Suprapubic skin (tissue), 4 donors: ENCODE measurements around the gene CACUL1. TPM values are rescaled to one million over a fixed set of nuclear protein-coding genes. Genes with fewer than 3 reads are reported as not detected.

ENCODE experiments used
- DNase-seq, 2 donors: peaks; one replicate each; pipeline ENCODE4 v3.0.0-alpha.2; 2019; ENCODE audit warnings: low spot score in 2 of 2
- H3K27ac ChIP-seq: fragments of 200-600 bp; sonication (generic); one replicate; pipeline ENCODE4 v1.5.1; 2019
- H3K27me3 ChIP-seq: fragments of 200-600 bp; sonication (generic); one replicate; pipeline ENCODE4 v1.5.1; 2019
- H3K36me3 ChIP-seq: fragments of 200-600 bp; sonication (generic); one replicate; pipeline ENCODE4 v1.5.1; 2019
- H3K4me1 ChIP-seq: fragments of 200-600 bp; sonication (generic); one replicate; pipeline ENCODE4 v1.5.1; 2019
- H3K4me3 ChIP-seq: fragments of 200-600 bp; sonication (generic); one replicate; pipeline ENCODE4 v1.5.1; 2019; ENCODE audit warnings: mild to moderate bottlenecking
- H3K9me3 ChIP-seq: fragments of 200-600 bp; sonication (generic); one replicate; pipeline ENCODE4 v1.5.1; 2019
- EP300 ChIP-seq: sonication (generic); formaldehyde crosslinking; IDR thresholded peaks from one replicate; pipeline ENCODE4 v1.6.1; 2017; ENCODE audit warnings: antibody characterized with exemption
- POLR2A ChIP-seq, 2 donors: fragments of 450-650 bp; IDR thresholded peaks; one replicate each; pipeline ENCODE4 v1.6.1; 2017; ENCODE audit warnings: antibody characterized with exemption in 2 of 2, mild to moderate bottlenecking in 2 of 2, moderate library complexity in 2 of 2
- POLR2AphosphoS5 ChIP-seq, 3 donors: sonication (generic); formaldehyde crosslinking; IDR thresholded peaks; one replicate each; pipeline ENCODE4 v1.6.1; 2017; ENCODE audit warnings: antibody characterized with exemption in 3 of 3
- WGBS: methylation state at CpG from one replicate; pipeline ENCODE4 v1.1.5; 2018; 5-methylcytosine and 5-hydroxymethylcytosine counted together
- total RNA-seq, 4 donors: library from RNA; depleted of rRNA; stranded (reverse); fragments of >200 nt; gene quantifications; one replicate each; pipeline ENCODE4 v1.1.0, GENCODE V29; 2016
- TF ChIP-seq, protein P1 (sequence below), 2 donors: fragments of 200-600 bp in 1 of 2; fragments of 450-650 bp in 1 of 2; sonication (generic) in 1 of 2; IDR thresholded peaks; one replicate each; pipeline ENCODE4 v1.5.1; 2016 to 2019; ENCODE audit warnings: antibody characterized with exemption in 2 of 2, mild to moderate bottlenecking in 1 of 2, moderate library complexity in 1 of 2

Gene CACUL1
- total RNA-seq, 4 donors from 2014 or later, result 21.9 to 41.6 (median 25.2) TPM

DNA sequence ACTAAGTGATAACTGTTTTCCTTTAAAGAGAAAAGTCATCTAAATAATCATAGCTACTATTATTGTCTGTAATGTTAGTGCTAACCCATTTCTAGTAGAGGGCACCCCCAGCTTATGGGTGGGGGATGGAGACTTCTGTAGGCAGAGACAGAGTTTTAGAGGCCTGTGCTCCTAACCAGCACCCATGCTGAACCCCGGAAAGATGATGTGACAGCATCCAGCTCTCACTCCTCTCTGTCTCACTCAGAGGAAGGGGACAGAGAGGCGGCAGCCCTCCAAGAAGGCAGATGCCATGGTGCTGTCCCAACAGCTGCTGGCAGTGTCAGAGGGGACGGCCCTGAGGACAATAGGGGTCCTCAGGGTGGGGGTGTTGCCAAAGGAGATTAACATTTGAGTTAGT is 84.9 kb downstream of the CACUL1 start:
- no peaks in the 10 kb centered on the region for H3K27me3 ChIP-seq
- DNase-seq, result no peak
- 52% methylated on average over 2 of the region's 3 CpGs for WGBS
- peak overlapping the region; percentile 24 for H3K27ac ChIP-seq
- peaks cover 18% of the 10 kb centered on the region for H3K4me1 ChIP-seq
- H3K4me3 ChIP-seq, result no peak overlapping the region
- TF ChIP-seq POLR2AphosphoS5 (IDR thresholded peaks at IDR 0.05) (no peak), POLR2A (IDR thresholded peaks at IDR 0.05) (no peak), EP300 (no peak)
- TF ChIP-seq, protein P1, sequence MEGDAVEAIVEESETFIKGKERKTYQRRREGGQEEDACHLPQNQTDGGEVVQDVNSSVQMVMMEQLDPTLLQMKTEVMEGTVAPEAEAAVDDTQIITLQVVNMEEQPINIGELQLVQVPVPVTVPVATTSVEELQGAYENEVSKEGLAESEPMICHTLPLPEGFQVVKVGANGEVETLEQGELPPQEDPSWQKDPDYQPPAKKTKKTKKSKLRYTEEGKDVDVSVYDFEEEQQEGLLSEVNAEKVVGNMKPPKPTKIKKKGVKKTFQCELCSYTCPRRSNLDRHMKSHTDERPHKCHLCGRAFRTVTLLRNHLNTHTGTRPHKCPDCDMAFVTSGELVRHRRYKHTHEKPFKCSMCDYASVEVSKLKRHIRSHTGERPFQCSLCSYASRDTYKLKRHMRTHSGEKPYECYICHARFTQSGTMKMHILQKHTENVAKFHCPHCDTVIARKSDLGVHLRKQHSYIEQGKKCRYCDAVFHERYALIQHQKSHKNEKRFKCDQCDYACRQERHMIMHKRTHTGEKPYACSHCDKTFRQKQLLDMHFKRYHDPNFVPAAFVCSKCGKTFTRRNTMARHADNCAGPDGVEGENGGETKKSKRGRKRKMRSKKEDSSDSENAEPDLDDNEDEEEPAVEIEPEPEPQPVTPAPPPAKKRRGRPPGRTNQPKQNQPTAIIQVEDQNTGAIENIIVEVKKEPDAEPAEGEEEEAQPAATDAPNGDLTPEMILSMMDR (IDR thresholded peaks at IDR 0.05), result no peak
- H3K9me3 ChIP-seq, result no peaks in the 10 kb centered on the region
- H3K36me3 ChIP-seq, result peaks cover 12% of the 10 kb centered on the region

DNA sequence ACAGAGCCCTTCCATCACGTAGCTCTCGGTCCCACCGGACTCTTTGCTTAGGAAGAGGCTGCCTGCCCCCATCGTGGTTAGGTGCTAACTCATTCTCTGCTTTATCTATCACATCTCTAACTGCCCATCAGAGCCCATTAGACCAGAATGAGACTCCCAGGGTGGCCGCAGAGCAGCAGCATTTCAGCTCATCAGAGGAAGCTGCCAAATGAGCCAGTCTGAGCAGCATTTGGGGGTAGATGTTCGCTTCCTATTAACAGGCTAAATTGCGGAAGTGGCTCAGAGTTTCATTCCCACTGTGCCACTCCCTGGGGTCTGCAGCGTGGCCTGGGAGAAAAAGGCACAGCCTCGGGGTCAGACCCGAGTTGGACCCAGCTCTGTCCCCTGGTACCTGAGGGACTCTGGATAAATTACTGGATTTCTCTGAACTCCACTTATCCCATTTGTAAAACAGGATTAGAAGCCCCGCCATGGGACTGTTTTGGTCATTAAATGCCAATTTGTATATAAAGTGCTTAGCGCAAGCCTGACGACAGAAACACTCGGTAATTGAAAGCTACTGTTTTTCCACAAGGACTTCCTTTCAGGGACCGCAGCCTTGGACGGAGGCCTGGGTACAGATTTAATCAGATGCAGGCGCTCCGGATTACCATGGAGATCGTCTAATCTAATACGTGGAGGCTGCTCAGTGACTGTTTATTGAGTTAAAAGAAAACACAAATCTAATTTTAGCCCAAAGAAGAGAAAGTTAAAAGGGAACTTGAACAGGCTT is 85.6 kb downstream of the CACUL1 start:
- Histone ChIP-seq H3K9me3 (no peaks in the 10 kb centered on the region), H3K4me1 (peaks cover 18% of the 10 kb centered on the region), H3K4me3 (no peak overlapping the region), H3K27me3 (no peaks in the 10 kb centered on the region), H3K36me3 (peaks cover 7% of the 10 kb centered on the region), H3K27ac (peak overlapping the region; percentile 9)
- DNase-seq, result peak in 1 of 2 donors; percentile 79
- TF ChIP-seq, protein P1 (IDR thresholded peaks at IDR 0.05), result no peak
- no peak for TF ChIP-seq EP300
- no peak for TF ChIP-seq POLR2AphosphoS5 (IDR thresholded peaks at IDR 0.05)
- no peak for TF ChIP-seq POLR2A (IDR thresholded peaks at IDR 0.05)
- WGBS, result 30% methylated on average over 20 of the region's 20 CpGs

DNA sequence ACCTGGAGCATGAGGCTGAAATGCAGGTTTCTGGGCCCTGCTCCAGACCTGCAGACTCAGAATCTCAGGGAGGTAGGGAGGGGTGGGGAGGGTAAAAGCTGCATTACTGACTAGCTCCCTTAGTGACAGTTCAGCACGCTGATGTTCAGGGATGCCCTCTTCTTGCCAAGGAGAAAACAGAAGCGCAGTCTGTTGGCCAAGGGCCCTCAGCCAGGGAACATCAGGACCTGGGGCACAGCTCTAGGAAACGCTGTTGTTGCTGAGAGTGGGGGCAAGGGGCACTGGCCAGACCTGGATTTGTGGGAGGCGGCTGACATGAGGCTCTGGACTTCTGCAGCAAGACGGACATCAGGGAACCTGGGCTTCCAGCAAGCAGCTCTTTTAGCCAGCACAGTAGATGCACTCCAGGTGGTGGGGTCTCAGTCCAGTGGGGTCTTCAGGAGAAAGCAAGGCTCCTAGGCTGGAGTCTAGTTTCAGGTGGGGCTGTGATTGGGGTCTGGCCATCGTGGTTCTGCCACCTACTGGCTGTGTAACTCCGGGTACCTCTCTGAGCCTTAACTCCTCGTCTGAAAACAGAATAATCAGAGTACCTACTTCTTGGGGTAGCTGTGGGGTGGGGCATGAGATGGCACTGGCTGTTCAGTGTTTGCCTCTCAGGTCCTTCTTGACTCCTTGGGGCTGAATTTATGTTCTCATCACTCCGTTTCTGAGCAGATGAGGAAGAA is 86.4 kb downstream of the CACUL1 start:
- no peaks in the 10 kb centered on the region for H3K9me3 ChIP-seq
- no peak overlapping the region for H3K27ac ChIP-seq
- TF ChIP-seq EP300 (no peak), POLR2AphosphoS5 (IDR thresholded peaks at IDR 0.05) (no peak), POLR2A (IDR thresholded peaks at IDR 0.05) (no peak)
- TF ChIP-seq, protein P1 (IDR thresholded peaks at IDR 0.05), result no peak
- H3K36me3 ChIP-seq, result no peaks in the 10 kb centered on the region
- no peaks in the 10 kb centered on the region for H3K27me3 ChIP-seq
- DNase-seq, result peak in 1 of 2 donors; percentile 67
- peaks cover 18% of the 10 kb centered on the region for H3K4me1 ChIP-seq
- 52% methylated on average over 8 of the region's 9 CpGs for WGBS
- H3K4me3 ChIP-seq, result no peak overlapping the region

DNA sequence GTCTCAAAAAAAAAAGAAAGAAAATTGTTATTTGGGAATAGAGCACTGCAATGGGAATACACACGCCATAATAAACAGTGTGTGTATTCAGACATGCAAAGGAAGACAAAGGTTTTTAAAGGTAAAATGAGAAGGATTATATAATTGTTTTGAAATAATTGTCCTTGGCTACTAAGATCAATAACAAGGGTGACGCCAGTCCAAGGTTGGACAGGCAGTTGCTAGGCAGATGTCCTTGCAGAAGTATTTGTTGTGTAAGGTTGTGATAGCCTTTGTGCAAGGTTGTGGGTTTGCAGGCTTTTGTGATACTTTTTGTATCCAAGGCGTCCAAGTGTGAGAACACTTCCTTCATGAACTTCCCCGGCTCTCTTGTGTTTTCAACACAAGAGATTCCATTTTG is 87.0 kb downstream of the CACUL1 start:
- 93% methylated on average over 4 of the region's 4 CpGs for WGBS
- DNase-seq, result no peak
- TF ChIP-seq, protein P1 (IDR thresholded peaks at IDR 0.05), result no peak
- TF ChIP-seq POLR2AphosphoS5 (IDR thresholded peaks at IDR 0.05) (no peak), EP300 (no peak), POLR2A (IDR thresholded peaks at IDR 0.05) (no peak)
- Histone ChIP-seq H3K27ac (no peak overlapping the region), H3K36me3 (no peaks in the 10 kb centered on the region), H3K27me3 (no peaks in the 10 kb centered on the region), H3K9me3 (no peaks in the 10 kb centered on the region), H3K4me1 (peaks cover 18% of the 10 kb centered on the region), H3K4me3 (no peak overlapping the region)

DNA sequence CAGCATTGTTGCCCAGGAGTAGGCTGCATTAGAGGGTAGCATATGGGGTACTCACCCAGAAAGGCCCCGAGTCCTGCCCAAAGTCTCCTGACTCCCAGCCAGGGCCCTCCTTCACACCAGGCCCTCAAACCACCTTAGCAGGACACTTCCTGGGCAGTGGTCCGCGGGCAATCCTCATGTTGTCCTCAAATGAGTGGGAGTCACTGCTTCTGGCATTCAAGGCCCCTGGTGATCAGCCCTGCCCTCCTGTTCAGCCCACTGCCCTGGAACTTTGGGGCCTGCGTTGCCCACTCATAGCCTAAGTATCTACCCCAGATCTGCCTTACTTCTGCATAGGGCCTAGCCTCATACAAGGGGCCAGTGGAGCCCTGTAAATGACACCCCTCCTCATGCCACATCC is 88.4 kb downstream of the CACUL1 start:
- H3K4me1 ChIP-seq, result peaks cover 18% of the 10 kb centered on the region
- WGBS, result 94% methylated on average over 2 of the region's 4 CpGs
- H3K27me3 ChIP-seq, result no peaks in the 10 kb centered on the region
- no peaks in the 10 kb centered on the region for H3K9me3 ChIP-seq
- no peak overlapping the region for H3K4me3 ChIP-seq
- H3K27ac ChIP-seq, result no peak overlapping the region
- H3K36me3 ChIP-seq, result no peaks in the 10 kb centered on the region
- TF ChIP-seq POLR2AphosphoS5 (IDR thresholded peaks at IDR 0.05), result no peak
- no peak for TF ChIP-seq EP300
- TF ChIP-seq POLR2A (IDR thresholded peaks at IDR 0.05), result no peak
- TF ChIP-seq, protein P1 (IDR thresholded peaks at IDR 0.05), result no peak
- DNase-seq, result peak in 1 of 2 donors; percentile 57
